GM19324 (cell line): ENCODE results near the gene ADK.
"Not testable (repeated sequence)": the region's sequence is repeated elsewhere in the genome, so short reads cannot be mapped to it uniquely, and the experiment has no call there.

Source experiments
- ATAC-seq: cut with Tn5 transposase; IDR thresholded peaks from one replicate; pipeline ENCODE4 v1.9.1; 2021; ENCODE audit warnings: mild to moderate bottlenecking, moderate library complexity; ENCODE audit not compliant: unreplicated experiment, low FRiP score

ADK gene

GRCh38 chr10:74521526-74521925, 370.5 kb downstream of the ADK start:
- no peak for ATAC-seq

- no peak for ATAC-seq
Observed at GRCh38 chr10:74523199-74523598, 372.2 kb downstream of the ADK start.

- ATAC-seq = no peak
Observed at GRCh38 chr10:74525885-74526284, 374.9 kb downstream of the ADK start.

- ATAC-seq = not testable (repeated sequence)
Observed at GRCh38 chr10:74527611-74528010, 376.6 kb downstream of the ADK start.

GRCh38 chr10:74529205-74529604, 378.2 kb downstream of the ADK start:
- no peak for ATAC-seq

GRCh38 chr10:74530981-74531380, 380.0 kb downstream of the ADK start:
- ATAC-seq = no peak

- ATAC-seq = no peak
Observed at GRCh38 chr10:74539317-74539716, 388.3 kb downstream of the ADK start.

GRCh38 chr10:74541375-74541774, 390.4 kb downstream of the ADK start:
- no peak for ATAC-seq

GRCh38 chr10:74542077-74542476, 391.1 kb downstream of the ADK start:
- ATAC-seq = no peak

- ATAC-seq = no peak
Observed at GRCh38 chr10:74543276-74543675, 392.3 kb downstream of the ADK start.

- no peak for ATAC-seq
Observed at GRCh38 chr10:74544106-74544505, 393.1 kb downstream of the ADK start.

- no peak for ATAC-seq
Observed at GRCh38 chr10:74548676-74549075, 397.7 kb downstream of the ADK start.

GRCh38 chr10:74556072-74556705, 405.2 kb downstream of the ADK start:
- no peak for ATAC-seq

GRCh38 chr10:74557098-74557497, 406.1 kb downstream of the ADK start:
- no peak for ATAC-seq

- ATAC-seq = no peak
Observed at GRCh38 chr10:74558403-74558802, 407.4 kb downstream of the ADK start.

GRCh38 chr10:74558897-74559296, 407.9 kb downstream of the ADK start:
- ATAC-seq = no peak

- not testable (repeated sequence) for ATAC-seq
Observed at GRCh38 chr10:74568896-74569295, 417.9 kb downstream of the ADK start.

GRCh38 chr10:74573497-74573896, 422.5 kb downstream of the ADK start:
- not testable (repeated sequence) for ATAC-seq

GRCh38 chr10:74575191-74575720, 424.2 kb downstream of the ADK start:
- ATAC-seq = no peak

- ATAC-seq = no peak
Observed at GRCh38 chr10:74575912-74576311, 424.9 kb downstream of the ADK start.

- ATAC-seq = no peak
Observed at GRCh38 chr10:74576586-74576985, 425.6 kb downstream of the ADK start.

GRCh38 chr10:74580438-74580837, 429.4 kb downstream of the ADK start:
- not testable (repeated sequence) for ATAC-seq

- ATAC-seq = no peak
Observed at GRCh38 chr10:74582566-74582965, 431.5 kb downstream of the ADK start.
